Prostate gland (tissue), 2 donors: Measurements from ENCODE around the gene FCER2. TPM values are rescaled to one million over a fixed set of nuclear protein-coding genes. Genes with fewer than 3 reads are reported as not detected.

Experiments used
- DNase-seq: peaks from one replicate; pipeline ENCODE4 v3.0.0-alpha.2; 2019; ENCODE audit warnings: low spot score
- H3K27ac ChIP-seq, 2 donors: fragments of 200-600 bp; sonication (generic); 2 replicates each; pipeline ENCODE4 v1.5.1; 2017 to 2019
- H3K27me3 ChIP-seq: fragments of 200-600 bp; sonication (generic); replicated peaks from 2 replicates; pipeline ENCODE4 v1.5.1; 2019; ENCODE audit not compliant: insufficient read depth
- H3K36me3 ChIP-seq, 2 donors: fragments of 200-600 bp; sonication (generic); 1 replicate in 1 of 2; 2 replicates in 1 of 2; pipeline versions ENCODE4 v1.5.1 to v1.8.1; 2017 to 2019
- H3K4me1 ChIP-seq: fragments of 200-600 bp; sonication (generic); replicated peaks from 2 replicates; pipeline ENCODE4 v1.5.1; 2019
- H3K4me3 ChIP-seq, 2 donors: fragments of 200-600 bp; sonication (generic); 2 replicates each; pipeline ENCODE4 v1.5.1; 2017 to 2019
- H3K9me3 ChIP-seq: fragments of 200-600 bp; sonication (generic); 2 replicates; pipeline ENCODE4 v1.5.1; 2017
- POLR2A ChIP-seq: fragments of 450-650 bp; IDR thresholded peaks from one replicate; pipeline ENCODE4 v1.6.1; 2016; ENCODE audit warnings: antibody characterized with exemption, mild to moderate bottlenecking
- POLR2AphosphoS5 ChIP-seq: sonication (generic); formaldehyde crosslinking; IDR thresholded peaks from one replicate; pipeline ENCODE4 v1.6.1; 2017; ENCODE audit warnings: antibody characterized with exemption
- WGBS: methylation state at CpG from one replicate; pipeline ENCODE4 v1.1.5; 2018; 5-methylcytosine and 5-hydroxymethylcytosine counted together
- intact Hi-C: fragments of 100-400 bp; cut with DNase I; formaldehyde crosslinking; loops from one replicate; pipeline ENCODE4 v1.14.2; 2022
- total RNA-seq, 2 donors: library from RNA; depleted of rRNA; stranded (reverse); fragments of >200 nt; gene quantifications; one replicate each; pipeline ENCODE4 v1.1.0, GENCODE V29; 2016
- TF ChIP-seq, protein P1 (sequence below), 4 experiments: fragments of 200-600 bp in 2 of 4; fragments of 450-650 bp in 2 of 4; sonication (generic) in 2 of 4; IDR thresholded peaks; 1 replicate in 3 of 4; 2 replicates in 1 of 4; pipeline ENCODE4 v1.5.1; 2016 to 2019; ENCODE audit warnings: antibody characterized with exemption in 4 of 4, mild to moderate bottlenecking in 2 of 4, moderate library complexity in 2 of 4

Gene FCER2
- total RNA-seq, 2 donors from 2014 or later = 1.5 TPM; not detected in 1

DNA sequence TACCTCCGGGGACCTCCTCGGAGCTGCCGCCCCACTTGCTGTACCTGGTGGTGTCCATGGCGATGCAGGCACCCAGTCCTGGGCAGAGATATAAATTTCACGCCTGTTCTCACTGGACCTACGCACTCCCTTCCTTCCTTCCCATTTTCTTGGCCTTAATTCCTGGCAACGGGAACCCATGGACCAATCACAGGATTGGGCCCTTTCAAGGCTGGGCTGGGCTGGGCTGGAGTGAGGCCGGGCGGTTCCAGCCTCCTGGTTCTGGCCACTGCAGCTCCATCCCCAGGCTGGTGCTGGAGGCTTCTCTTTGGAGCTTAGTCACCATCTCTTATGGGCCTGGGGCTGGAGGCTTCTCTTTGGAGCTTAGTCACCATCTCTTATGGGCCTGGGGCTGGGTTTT, 30.1 kb upstream of the FCER2 start, which contains the start of gene CLEC4G:
CLEC4G (minus strand) TSS at position 66 of the 400 bp plus-strand sequence; CDS start at position 58, 8 bp downstream.
- intact Hi-C loops = no loop called here
- DNase-seq = no peak
- no peak within 1 kb of the TSS for H3K27ac ChIP-seq
- no peaks in the 10 kb centered on the region for H3K9me3 ChIP-seq
- WGBS = 43% methylated on average over 7 of the region's 9 CpGs
- H3K36me3 ChIP-seq = no peaks in the 10 kb centered on the region
- TF ChIP-seq POLR2AphosphoS5 = no peak
- no peak for TF ChIP-seq POLR2A
- TF ChIP-seq, protein P1, sequence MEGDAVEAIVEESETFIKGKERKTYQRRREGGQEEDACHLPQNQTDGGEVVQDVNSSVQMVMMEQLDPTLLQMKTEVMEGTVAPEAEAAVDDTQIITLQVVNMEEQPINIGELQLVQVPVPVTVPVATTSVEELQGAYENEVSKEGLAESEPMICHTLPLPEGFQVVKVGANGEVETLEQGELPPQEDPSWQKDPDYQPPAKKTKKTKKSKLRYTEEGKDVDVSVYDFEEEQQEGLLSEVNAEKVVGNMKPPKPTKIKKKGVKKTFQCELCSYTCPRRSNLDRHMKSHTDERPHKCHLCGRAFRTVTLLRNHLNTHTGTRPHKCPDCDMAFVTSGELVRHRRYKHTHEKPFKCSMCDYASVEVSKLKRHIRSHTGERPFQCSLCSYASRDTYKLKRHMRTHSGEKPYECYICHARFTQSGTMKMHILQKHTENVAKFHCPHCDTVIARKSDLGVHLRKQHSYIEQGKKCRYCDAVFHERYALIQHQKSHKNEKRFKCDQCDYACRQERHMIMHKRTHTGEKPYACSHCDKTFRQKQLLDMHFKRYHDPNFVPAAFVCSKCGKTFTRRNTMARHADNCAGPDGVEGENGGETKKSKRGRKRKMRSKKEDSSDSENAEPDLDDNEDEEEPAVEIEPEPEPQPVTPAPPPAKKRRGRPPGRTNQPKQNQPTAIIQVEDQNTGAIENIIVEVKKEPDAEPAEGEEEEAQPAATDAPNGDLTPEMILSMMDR (IDR thresholded peaks at IDR 0.05) = no peak
- H3K4me3 ChIP-seq = no peak within 1 kb of the TSS
- no peaks in the 10 kb centered on the region for H3K4me1 ChIP-seq
- peaks cover 22% of the 10 kb centered on the region for H3K27me3 ChIP-seq

DNA sequence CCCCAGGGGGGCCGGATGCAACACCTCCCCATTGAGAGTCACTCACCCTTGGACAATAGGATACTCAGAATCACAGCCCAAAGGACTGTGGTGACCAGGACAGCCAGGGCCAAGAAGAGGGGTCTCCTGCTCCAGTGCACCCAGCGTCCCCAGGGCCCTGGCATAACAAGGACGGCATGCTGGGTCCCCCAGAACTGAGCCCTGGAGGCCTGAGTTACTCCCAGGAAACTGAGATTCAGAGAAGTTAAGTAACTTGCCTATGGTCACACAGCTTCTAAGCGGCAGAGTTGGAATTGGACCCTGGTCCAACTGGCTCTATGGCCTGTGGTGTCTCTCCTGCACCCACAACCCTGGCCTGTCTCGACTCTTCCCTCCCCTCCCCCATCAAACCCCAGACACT, 29.7 kb upstream of the FCER2 start:
- Histone ChIP-seq H3K27me3 (peaks cover 22% of the 10 kb centered on the region), H3K27ac (no peak overlapping the region), H3K36me3 (no peaks in the 10 kb centered on the region), H3K4me3 (no peak overlapping the region), H3K9me3 (no peaks in the 10 kb centered on the region), H3K4me1 (no peaks in the 10 kb centered on the region)
- DNase-seq = no peak
- TF ChIP-seq POLR2AphosphoS5 (no peak), POLR2A (no peak)
- TF ChIP-seq, protein P1 (IDR thresholded peaks at IDR 0.05) = no peak
- intact Hi-C loops = no loop called here
- WGBS = 61% methylated on average over 5 of the region's 5 CpGs

DNA sequence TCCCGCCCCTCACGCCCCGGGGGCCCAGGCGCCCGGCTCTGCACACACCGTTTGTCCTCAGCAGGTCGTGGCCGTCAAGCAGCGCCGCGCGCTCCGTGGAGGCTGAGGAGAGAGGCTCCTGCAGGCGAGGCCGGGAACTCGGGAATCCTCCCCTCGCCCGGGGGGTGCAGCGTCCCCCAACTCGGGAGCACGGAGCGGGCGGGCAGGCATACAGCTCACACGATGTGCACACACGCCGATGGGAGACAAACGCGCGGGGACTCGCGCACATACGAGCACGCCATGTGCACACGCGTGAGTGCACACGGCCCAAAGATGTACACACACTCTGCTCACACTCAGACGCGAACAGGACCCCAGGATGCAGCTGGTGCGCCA, 29.3 kb upstream of the FCER2 start:
- intact Hi-C loops = no loop called here
- H3K27ac ChIP-seq = no peak overlapping the region
- no peaks in the 10 kb centered on the region for H3K9me3 ChIP-seq
- no peak for DNase-seq
- TF ChIP-seq POLR2A = no peak
- TF ChIP-seq POLR2AphosphoS5 = no peak
- TF ChIP-seq, protein P1 (IDR thresholded peaks at IDR 0.05) = no peak
- WGBS = 44% methylated on average over 36 of the region's 39 CpGs
- H3K27me3 ChIP-seq = peaks cover 22% of the 10 kb centered on the region
- no peaks in the 10 kb centered on the region for H3K4me1 ChIP-seq
- no peaks in the 10 kb centered on the region for H3K36me3 ChIP-seq
- no peak overlapping the region for H3K4me3 ChIP-seq

DNA sequence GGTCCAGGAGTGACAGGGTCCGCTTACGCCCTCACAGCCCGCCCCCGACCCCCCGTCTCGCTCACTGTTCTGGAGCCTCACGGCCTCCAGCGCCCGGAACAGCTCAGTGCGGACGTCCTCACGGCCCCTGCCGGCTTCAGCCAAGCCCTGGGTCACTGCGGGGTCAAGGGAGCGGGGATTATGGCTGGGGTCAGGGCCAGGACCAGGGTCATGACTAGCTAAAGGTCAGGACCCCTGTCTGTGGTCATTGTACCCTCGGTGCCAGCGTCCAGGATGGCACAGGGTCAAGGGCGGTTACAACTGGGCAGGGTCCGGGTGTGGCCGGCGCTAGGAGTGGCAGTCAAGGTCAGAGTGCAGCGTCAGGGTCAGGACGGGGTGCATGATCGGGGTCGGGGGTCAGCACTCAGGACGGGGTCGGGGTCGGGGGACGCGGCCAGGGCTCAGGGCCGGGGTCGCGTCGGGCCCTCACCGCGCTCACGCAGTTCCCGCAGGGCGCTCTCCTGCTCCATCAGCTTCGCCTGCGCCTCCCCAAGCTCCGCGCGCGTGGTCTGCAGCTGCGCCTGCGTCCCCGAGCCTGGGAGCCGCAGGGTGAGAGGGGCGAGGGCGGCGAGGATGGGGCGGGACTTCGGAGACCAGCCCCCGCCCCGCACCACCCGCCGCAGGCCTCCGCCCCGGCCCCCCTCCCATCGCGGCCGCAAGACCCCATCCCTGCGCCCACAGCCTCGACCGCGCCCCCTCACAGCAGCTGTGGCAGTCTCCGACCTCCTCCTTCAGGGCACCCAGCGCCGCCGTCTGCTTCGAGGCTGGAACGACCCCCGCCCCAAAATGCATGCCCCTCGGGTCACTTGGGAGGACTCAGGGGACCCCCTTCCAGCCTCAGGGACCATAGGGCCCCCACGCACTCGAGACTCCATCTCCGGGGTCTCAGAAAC, 28.6 kb upstream of the FCER2 start:
- intact Hi-C loops = no loop called here
- no peak for TF ChIP-seq POLR2AphosphoS5
- no peak for TF ChIP-seq POLR2A
- TF ChIP-seq, protein P1 (IDR thresholded peaks at IDR 0.05) = no peak
- WGBS = 5% methylated on average over 39 of the region's 78 CpGs
- peaks cover 22% of the 10 kb centered on the region for H3K27me3 ChIP-seq
- no peak for DNase-seq
- H3K36me3 ChIP-seq = no peaks in the 10 kb centered on the region
- H3K4me3 ChIP-seq = no peak overlapping the region
- H3K4me1 ChIP-seq = no peaks in the 10 kb centered on the region
- no peaks in the 10 kb centered on the region for H3K9me3 ChIP-seq
- H3K27ac ChIP-seq = no peak overlapping the region
